Measurements from ENCODE around the gene DDX11.
"Not testable (repeated sequence)": the region's sequence is repeated elsewhere in the genome, so short reads cannot be mapped to it uniquely, and the experiment has no call there.

GRCh38 chr12:31095080-31095860 lies 21.6 kb downstream of the DDX11 start:
- TF ChIP-seq POLR2A, CTCF (IDR thresholded peaks at IDR 0.05): not testable (repeated sequence)
